ENCODE measurements around the gene F10. TPM values are rescaled to one million over a fixed set of nuclear protein-coding genes. Genes with fewer than 3 reads are reported as not detected.

F10 gene
- total RNA-seq, 1 experiment from 2014 or later: 0.18 TPM

DNA sequence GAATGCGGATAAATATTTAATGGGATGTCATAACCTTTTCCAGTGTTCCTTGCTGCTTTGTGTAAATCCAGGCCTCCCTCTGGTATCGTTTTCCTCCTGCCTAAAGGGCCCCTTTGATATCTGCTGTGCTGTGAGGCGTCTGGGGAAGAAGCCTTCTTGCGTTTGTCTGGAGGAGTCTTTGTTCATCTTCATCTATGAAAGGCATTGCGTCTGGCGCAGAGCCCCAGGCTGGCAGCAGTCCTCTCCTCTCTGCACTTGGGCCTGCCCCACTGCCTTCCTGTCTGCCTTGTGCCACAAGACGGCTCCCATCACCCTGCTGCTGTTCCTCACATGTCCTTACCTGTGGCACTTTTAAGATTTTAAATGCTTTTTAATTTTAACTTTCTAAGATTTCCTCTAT lies 45.6 kb downstream of the F10 start:
- CTCF ChIA-PET: no interaction called here
- ATAC-seq (no peak), DNase-seq (ENCODE audit: low read depth, low spot score) (no peak)
- no peak overlapping the region for H3K4me3 ChIP-seq (ENCODE audit: low read depth in 2 of 2, low read length in 2 of 2)
- intact Hi-C loops (cut with micrococcal nuclease; ENCODE audit: unreplicated experiment): no loop called here
- H3K27ac ChIP-seq (ENCODE audit: low read length): no peak overlapping the region
- TF ChIP-seq, protein P1, sequence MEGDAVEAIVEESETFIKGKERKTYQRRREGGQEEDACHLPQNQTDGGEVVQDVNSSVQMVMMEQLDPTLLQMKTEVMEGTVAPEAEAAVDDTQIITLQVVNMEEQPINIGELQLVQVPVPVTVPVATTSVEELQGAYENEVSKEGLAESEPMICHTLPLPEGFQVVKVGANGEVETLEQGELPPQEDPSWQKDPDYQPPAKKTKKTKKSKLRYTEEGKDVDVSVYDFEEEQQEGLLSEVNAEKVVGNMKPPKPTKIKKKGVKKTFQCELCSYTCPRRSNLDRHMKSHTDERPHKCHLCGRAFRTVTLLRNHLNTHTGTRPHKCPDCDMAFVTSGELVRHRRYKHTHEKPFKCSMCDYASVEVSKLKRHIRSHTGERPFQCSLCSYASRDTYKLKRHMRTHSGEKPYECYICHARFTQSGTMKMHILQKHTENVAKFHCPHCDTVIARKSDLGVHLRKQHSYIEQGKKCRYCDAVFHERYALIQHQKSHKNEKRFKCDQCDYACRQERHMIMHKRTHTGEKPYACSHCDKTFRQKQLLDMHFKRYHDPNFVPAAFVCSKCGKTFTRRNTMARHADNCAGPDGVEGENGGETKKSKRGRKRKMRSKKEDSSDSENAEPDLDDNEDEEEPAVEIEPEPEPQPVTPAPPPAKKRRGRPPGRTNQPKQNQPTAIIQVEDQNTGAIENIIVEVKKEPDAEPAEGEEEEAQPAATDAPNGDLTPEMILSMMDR (IDR thresholded peaks at IDR 0.05): no peak
- TF ChIP-seq, protein P2, sequence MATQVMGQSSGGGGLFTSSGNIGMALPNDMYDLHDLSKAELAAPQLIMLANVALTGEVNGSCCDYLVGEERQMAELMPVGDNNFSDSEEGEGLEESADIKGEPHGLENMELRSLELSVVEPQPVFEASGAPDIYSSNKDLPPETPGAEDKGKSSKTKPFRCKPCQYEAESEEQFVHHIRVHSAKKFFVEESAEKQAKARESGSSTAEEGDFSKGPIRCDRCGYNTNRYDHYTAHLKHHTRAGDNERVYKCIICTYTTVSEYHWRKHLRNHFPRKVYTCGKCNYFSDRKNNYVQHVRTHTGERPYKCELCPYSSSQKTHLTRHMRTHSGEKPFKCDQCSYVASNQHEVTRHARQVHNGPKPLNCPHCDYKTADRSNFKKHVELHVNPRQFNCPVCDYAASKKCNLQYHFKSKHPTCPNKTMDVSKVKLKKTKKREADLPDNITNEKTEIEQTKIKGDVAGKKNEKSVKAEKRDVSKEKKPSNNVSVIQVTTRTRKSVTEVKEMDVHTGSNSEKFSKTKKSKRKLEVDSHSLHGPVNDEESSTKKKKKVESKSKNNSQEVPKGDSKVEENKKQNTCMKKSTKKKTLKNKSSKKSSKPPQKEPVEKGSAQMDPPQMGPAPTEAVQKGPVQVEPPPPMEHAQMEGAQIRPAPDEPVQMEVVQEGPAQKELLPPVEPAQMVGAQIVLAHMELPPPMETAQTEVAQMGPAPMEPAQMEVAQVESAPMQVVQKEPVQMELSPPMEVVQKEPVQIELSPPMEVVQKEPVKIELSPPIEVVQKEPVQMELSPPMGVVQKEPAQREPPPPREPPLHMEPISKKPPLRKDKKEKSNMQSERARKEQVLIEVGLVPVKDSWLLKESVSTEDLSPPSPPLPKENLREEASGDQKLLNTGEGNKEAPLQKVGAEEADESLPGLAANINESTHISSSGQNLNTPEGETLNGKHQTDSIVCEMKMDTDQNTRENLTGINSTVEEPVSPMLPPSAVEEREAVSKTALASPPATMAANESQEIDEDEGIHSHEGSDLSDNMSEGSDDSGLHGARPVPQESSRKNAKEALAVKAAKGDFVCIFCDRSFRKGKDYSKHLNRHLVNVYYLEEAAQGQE (IDR thresholded peaks at IDR 0.05; ENCODE audit: insufficient read depth in 1 of 2, low read depth in 2 of 2, low read length in 1 of 2): no peak
- TF ChIP-seq POLR2AphosphoS5 (IDR thresholded peaks at IDR 0.05; ENCODE audit: low read depth, low read length) (no peak), TCF7L2 (IDR thresholded peaks at IDR 0.05; ENCODE audit: low read depth, low read length) (no peak), SIN3A (IDR thresholded peaks at IDR 0.05; ENCODE audit: borderline replicate concordance, insufficient read depth, low read depth, low read length) (no peak)
- H3K4me1 ChIP-seq (ENCODE audit: control insufficient read depth, insufficient read depth, low read length): no peaks in the 10 kb centered on the region; the same call in 1 of the 2 replicates
- BruUV-seq (replicated peaks): no TSS peak
- H3K36me3 ChIP-seq (ENCODE audit: control insufficient read depth, insufficient read depth, low read length): no peaks in the 10 kb centered on the region; the same call in 1 of the 2 replicates
- POLR2A ChIA-PET: no interaction called here
- H3K27me3 ChIP-seq (ENCODE audit: control insufficient read depth, insufficient read depth, low read length): no peaks in the 10 kb centered on the region
- in situ Hi-C loops (cut with HindIII; ENCODE audit: low pct_unique_long_range_greater_than_20kb, low sequenced_read_pairs): no loop called here
- H3K9me3 ChIP-seq (ENCODE audit: control insufficient read depth, insufficient read depth, low read depth, low read length): no peaks in the 10 kb centered on the region

DNA sequence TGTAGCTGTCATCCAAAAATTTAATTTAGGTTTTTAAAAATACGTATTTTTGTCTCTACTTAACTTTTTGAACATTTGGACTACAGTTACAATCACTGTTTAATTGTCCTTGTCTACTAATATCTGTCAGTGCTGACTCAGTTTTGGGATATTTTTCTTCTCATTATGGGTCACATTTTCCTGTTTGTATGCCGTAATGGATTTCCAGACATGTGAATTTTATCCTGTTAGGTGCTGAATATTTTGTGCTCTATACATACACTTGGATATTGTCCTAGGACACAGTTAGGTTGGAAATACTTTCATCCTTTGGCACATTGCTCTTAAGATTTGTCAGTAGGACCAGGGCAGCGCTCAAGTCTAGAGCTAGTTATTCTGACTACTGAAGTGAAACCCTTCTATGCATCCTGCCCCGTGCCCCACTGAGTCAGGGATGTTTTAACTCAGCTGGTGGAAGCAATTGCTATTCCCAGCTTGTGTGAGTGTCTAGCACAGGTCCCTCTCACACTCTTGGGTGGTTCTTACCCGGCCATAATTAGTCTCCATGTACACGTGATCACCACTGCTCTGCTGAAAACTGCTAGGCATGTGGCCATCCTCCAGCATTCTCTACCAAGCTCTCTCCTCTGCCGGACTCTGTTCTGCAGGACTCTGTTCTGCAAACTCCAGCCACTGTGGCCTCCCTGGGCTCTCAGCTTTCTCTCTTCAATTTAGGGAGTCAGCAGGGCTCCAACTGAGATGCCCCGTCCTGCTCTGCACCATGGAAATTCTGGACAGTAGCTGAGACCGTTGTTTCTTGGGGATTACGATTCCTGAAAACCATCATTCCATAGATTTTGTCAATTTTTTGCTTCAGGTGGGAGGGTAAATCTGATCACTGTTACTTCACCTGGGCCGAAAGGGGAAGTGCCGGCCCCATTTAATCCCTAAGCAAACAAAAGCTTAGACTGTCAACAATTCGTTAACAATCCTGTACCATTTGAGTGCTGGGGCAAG lies 47.0 kb downstream of the F10 start:
- ATAC-seq (no peak), DNase-seq (ENCODE audit: low read depth, low spot score) (no peak)
- ChIA-PET CTCF (no interaction called here), POLR2A (interaction anchor here (1.3 kb wide), 1 partner anchor 13 kb away, joined by 3 read pairs; no protein-coding TSS in a partner anchor)
- no peak for TF ChIP-seq POLR2AphosphoS5 (IDR thresholded peaks at IDR 0.05; ENCODE audit: low read depth, low read length)
- TF ChIP-seq SIN3A (IDR thresholded peaks at IDR 0.05; ENCODE audit: borderline replicate concordance, insufficient read depth, low read depth, low read length): no peak
- TF ChIP-seq, protein P2 (IDR thresholded peaks at IDR 0.05; ENCODE audit: insufficient read depth in 1 of 2, low read depth in 2 of 2, low read length in 1 of 2): no peak
- no peak for TF ChIP-seq TCF7L2 (IDR thresholded peaks at IDR 0.05; ENCODE audit: low read depth, low read length)
- TF ChIP-seq, protein P1 (IDR thresholded peaks at IDR 0.05): no peak
- no peak overlapping the region for H3K4me3 ChIP-seq (ENCODE audit: low read depth in 2 of 2, low read length in 2 of 2)
- intact Hi-C loops (cut with micrococcal nuclease; ENCODE audit: unreplicated experiment) (no loop called here), in situ Hi-C loops (cut with HindIII; ENCODE audit: low pct_unique_long_range_greater_than_20kb, low sequenced_read_pairs) (no loop called here)
- H3K9me3 ChIP-seq (ENCODE audit: control insufficient read depth, insufficient read depth, low read depth, low read length): no peaks in the 10 kb centered on the region
- H3K27me3 ChIP-seq (ENCODE audit: control insufficient read depth, insufficient read depth, low read length): no peaks in the 10 kb centered on the region
- no peaks in the 10 kb centered on the region; the same call in 1 of the 2 replicates for H3K36me3 ChIP-seq (ENCODE audit: control insufficient read depth, insufficient read depth, low read length)
- BruUV-seq (replicated peaks): no TSS peak
- no peak overlapping the region for H3K27ac ChIP-seq (ENCODE audit: low read length)
- no peaks in the 10 kb centered on the region for H3K4me1 ChIP-seq (ENCODE audit: control insufficient read depth, insufficient read depth, low read length)

Data from Panc1 (cell line).